ENCODE results near the gene ZSWIM8.

ZSWIM8 gene

DNA sequence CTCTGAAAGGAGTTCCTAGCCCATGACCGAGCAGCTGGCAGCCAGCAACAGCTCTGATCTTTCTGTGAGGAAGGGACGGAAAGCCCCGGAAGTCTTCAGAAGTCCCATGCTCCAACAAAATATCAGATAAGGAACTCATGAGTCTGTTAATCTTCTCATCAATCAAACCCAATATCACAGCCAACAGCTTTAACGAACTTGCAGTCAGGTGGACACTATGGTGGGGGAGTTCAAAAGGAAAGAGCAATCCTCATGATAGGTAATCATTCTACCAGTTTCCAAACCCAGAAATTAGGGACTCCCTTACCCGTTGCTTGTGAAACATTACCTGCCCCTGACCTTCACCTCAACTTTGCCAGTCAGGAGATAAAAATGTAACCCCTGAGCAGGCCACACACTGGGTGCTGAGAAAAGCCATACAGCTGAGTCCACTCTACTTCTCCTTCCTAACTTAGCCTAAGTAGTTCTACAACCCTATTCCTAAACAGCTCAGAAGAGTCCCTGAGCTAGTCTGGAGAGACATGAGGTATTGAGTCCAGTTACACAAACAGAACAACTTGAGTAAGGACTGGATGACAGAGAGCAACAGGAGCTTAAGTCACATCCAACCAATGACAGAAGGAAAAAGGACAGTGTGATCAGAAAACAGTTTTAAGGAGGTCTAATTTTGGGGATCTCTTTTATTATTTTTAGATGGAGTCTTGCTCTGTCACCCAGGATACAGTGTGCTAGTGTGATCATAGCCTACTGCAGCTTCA lies 23.8 kb downstream of the ZSWIM8 start:
- Histone ChIP-seq H3K9me3 (ENCODE audit: control insufficient read depth, insufficient read depth, low read depth, low read length) (no peaks in the 10 kb centered on the region), H3K36me3 (ENCODE audit: control insufficient read depth in 2 of 2, insufficient read depth in 1 of 2, low read length in 2 of 2) (peaks cover 15 to 61% of the 10 kb centered on the region in 2 experiments; a peak in 2 of 3 replicates), H3K4me1 (ENCODE audit: control insufficient read depth, insufficient read depth, low read length) (no peaks in the 10 kb centered on the region), H3K4me3 (ENCODE audit: low read depth, low read length) (no peak overlapping the region), H3K27ac (ENCODE audit: extremely low read depth, low read depth, low read length) (no peak overlapping the region)
- CTCF ChIA-PET, result interaction anchor here (0.6 to 0.8 kb wide), 3 partner anchors 8 to 70 kb away, joined by 3 to 5 read pairs (median 3); no protein-coding TSS in a partner anchor
- POLR2A ChIA-PET, result interaction anchor here (0.6 to 3.0 kb wide), 6 partner anchors 9 to 558 kb away, joined by 3 to 15 read pairs (median 4); partner anchors contain the start of gene ZSWIM8
- 0 out of 2 replicates have a peak, but pooled peaks have one; percentile 47 for TF ChIP-seq ZBTB17 (tag by site-specific recombination; IDR thresholded peaks at IDR 0.05)
- no peak for TF ChIP-seq ZBTB20 (tag by site-specific recombination; IDR thresholded peaks at IDR 0.05)
- 0 out of 2 replicates have a peak, but pooled peaks have one; percentile 16 for TF ChIP-seq ZNF600 (tag by site-specific recombination; IDR thresholded peaks at IDR 0.05)

DNA sequence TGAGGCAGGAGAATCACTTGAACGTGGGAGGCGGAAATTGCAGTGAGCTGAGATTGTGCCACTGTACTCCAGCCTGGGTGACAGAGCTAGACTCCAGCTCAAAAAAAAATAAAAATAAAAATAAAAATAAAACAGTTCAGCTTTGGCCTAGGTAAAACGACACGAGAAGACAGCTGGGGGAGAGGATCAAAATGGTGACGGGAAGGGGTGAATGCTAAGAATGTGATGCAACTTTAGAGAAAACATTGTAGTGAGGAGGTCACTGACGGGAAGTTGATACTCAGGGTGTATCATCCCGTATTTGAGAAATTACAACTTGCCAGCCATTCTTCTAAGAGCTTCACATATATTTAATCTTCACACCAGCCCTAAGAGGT lies 24.9 kb downstream of the ZSWIM8 start:
- CTCF ChIA-PET, result interaction anchor here (0.6 kb wide), 2 partner anchors 457 to 1919 kb away, joined by 3 to 4 read pairs; no protein-coding TSS in a partner anchor
- POLR2A ChIA-PET, result interaction anchor here (0.7 to 3.0 kb wide), 7 partner anchors 10 to 80 kb away, joined by 3 to 15 read pairs (median 4); partner anchors contain the start of genes CHCHD1 and ZSWIM8
- H3K9me3 ChIP-seq (ENCODE audit: control insufficient read depth, insufficient read depth, low read depth, low read length), result no peaks in the 10 kb centered on the region
- H3K36me3 ChIP-seq (ENCODE audit: control insufficient read depth in 2 of 2, insufficient read depth in 1 of 2, low read length in 2 of 2), result peaks cover 11 to 61% of the 10 kb centered on the region in 2 experiments; a peak in 2 of 3 replicates
- TF ChIP-seq ZNF707 (tag by site-specific recombination; IDR thresholded peaks at IDR 0.05) (no peak), ZNF19 (tag by site-specific recombination; IDR thresholded peaks at IDR 0.05; ENCODE audit: low read depth) (no peak), ZNF175 (tag by site-specific recombination; IDR thresholded peaks at IDR 0.05) (no peak), ZNF645 (tag by site-specific recombination; IDR thresholded peaks at IDR 0.05) (no peak), ZSCAN18 (tag by site-specific recombination; IDR thresholded peaks at IDR 0.05) (no peak)
- H3K4me1 ChIP-seq (ENCODE audit: control insufficient read depth, insufficient read depth, low read length), result no peaks in the 10 kb centered on the region
- H3K27ac ChIP-seq (ENCODE audit: extremely low read depth, low read depth, low read length), result no peak overlapping the region
- H3K4me3 ChIP-seq (ENCODE audit: low read depth, low read length), result peak overlapping the region; percentile 78

DNA sequence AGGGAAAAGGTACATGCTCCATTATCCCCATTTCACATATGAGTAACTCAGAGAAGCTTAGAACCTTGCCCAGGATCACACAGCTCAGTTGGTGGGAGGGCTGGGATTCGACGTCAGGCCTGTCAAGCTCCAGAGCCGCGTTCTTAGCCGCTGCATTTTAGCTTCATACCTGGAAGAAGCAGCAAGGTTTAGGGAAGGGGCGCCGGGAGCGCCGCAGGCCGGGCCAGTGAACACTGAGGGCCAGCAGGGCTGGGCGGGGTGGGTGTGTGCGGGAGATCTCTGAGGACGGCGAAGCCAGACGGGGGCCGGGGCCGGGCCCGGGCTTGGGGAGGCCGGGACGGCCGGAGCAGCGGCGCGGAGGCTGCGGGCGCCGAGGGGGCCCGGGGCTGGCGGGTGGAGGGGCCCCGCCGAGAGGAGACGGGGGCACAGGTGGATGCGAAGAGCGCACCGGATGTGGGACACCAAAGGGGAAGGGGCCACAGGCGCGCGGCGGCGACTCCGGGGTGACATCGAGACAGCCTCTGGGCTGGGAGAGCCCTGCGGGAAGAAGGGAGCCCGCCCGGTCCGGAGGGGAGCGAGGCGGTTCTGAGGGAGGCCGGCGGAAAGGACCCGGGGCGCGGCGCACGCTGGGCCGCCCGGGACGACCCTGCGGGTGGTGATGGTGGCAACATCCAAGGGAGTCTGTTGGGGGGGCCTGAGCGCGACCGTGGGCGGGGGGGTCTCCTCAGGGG lies 25.5 kb downstream of the ZSWIM8 start:
- Histone ChIP-seq H3K9me3 (ENCODE audit: control insufficient read depth, insufficient read depth, low read depth, low read length) (no peaks in the 10 kb centered on the region), H3K27ac (ENCODE audit: extremely low read depth, low read depth, low read length) (peak overlapping the region; percentile 73), H3K4me3 (ENCODE audit: low read depth, low read length) (peak overlapping the region; percentile 78), H3K4me1 (ENCODE audit: control insufficient read depth, insufficient read depth, low read length) (no peaks in the 10 kb centered on the region), H3K36me3 (ENCODE audit: control insufficient read depth in 2 of 2, insufficient read depth in 1 of 2, low read length in 2 of 2) (peaks cover 7 to 57% of the 10 kb centered on the region in 2 experiments; a peak in 2 of 3 replicates)
- ChIA-PET POLR2A (interaction anchor here (0.7 to 3.0 kb wide), 6 partner anchors 10 to 80 kb away, joined by 3 to 15 read pairs (median 4); partner anchors contain the start of genes CHCHD1 and ZSWIM8), CTCF (interaction anchor here (0.6 kb wide), 2 partner anchors 457 to 1920 kb away, joined by 3 to 4 read pairs; no protein-coding TSS in a partner anchor)
- TF ChIP-seq GLIS1 (tag by site-specific recombination; IDR thresholded peaks at IDR 0.05) (peak; percentile 75), ZBTB20 (tag by site-specific recombination; IDR thresholded peaks at IDR 0.05) (peak; percentile 94), ZNF768 (tag by site-specific recombination; IDR thresholded peaks at IDR 0.05) (peak; percentile 96; the same call in 1 of the 2 replicates), ZNF76 (tag by site-specific recombination; IDR thresholded peaks at IDR 0.05; ENCODE audit: borderline replicate concordance, low read depth) (peak; percentile 58; the same call in 1 of the 2 replicates), ZNF416 (tag by site-specific recombination; IDR thresholded peaks at IDR 0.05) (no peak), ZBTB7A (tag by site-specific recombination; IDR thresholded peaks at IDR 0.05; ENCODE audit: low read depth) (peak; percentile 82; the same call in 1 of the 2 replicates), ZNF335 (tag by site-specific recombination; conservative IDR thresholded peaks at IDR 0.05) (peak; percentile 87), SP2 (tag by site-specific recombination; IDR thresholded peaks at IDR 0.05) (peak; percentile 67), ZBTB10 (tag by site-specific recombination; IDR thresholded peaks at IDR 0.05) (peak; percentile 58), SCRT2 (tag by site-specific recombination; IDR thresholded peaks at IDR 0.05) (peak; percentile 51), ZNF600 (tag by site-specific recombination; IDR thresholded peaks at IDR 0.05) (0 out of 2 replicates have a peak, but pooled peaks have one; percentile 10), ZIC2 (tag by site-specific recombination; IDR thresholded peaks at IDR 0.05) (peak; percentile 88)
- TF ChIP-seq, protein P1, sequence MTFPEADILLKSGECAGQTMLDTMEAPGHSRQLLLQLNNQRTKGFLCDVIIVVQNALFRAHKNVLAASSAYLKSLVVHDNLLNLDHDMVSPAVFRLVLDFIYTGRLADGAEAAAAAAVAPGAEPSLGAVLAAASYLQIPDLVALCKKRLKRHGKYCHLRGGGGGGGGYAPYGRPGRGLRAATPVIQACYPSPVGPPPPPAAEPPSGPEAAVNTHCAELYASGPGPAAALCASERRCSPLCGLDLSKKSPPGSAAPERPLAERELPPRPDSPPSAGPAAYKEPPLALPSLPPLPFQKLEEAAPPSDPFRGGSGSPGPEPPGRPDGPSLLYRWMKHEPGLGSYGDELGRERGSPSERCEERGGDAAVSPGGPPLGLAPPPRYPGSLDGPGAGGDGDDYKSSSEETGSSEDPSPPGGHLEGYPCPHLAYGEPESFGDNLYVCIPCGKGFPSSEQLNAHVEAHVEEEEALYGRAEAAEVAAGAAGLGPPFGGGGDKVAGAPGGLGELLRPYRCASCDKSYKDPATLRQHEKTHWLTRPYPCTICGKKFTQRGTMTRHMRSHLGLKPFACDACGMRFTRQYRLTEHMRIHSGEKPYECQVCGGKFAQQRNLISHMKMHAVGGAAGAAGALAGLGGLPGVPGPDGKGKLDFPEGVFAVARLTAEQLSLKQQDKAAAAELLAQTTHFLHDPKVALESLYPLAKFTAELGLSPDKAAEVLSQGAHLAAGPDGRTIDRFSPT (tag by site-specific recombination; IDR thresholded peaks at IDR 0.05), result no peak

All from HEK293 (cell line).